Ovary (tissue), 9 donors: ENCODE measurements around the gene CCT3. TPM values are rescaled to one million over a fixed set of nuclear protein-coding genes. Genes with fewer than 3 reads are reported as not detected.
A peak's percentile ranks its signal among the peaks of the same experiment; 100 is the strongest.

Experiments used
- DNase-seq, 5 donors: peaks; one replicate each; pipeline ENCODE4 v3.0.0-alpha.2; 2019 to 2020
- H3K27ac ChIP-seq, 2 donors: fragments of 200-600 bp; one replicate each; pipeline versions ENCODE4 v1.5.1 to v1.8.0; 2019 to 2022
- H3K27me3 ChIP-seq: fragments of 200-600 bp; one replicate; pipeline ENCODE4 v1.8.0; 2022
- H3K36me3 ChIP-seq: fragments of 200-600 bp; sonication (generic); one replicate; pipeline ENCODE4 v1.5.1; 2019
- H3K4me1 ChIP-seq: one replicate; pipeline ENCODE4 v1.8.1; 2013; ENCODE audit warnings: mild to moderate bottlenecking, moderate library complexity; ENCODE audit not compliant: insufficient read depth
- H3K4me3 ChIP-seq: fragments of 200-600 bp; sonication (generic); one replicate; pipeline ENCODE4 v1.5.1; 2017
- H3K9me3 ChIP-seq, 2 donors: fragments of 200-600 bp in 1 of 2; sonication (generic) in 1 of 2; one replicate each; pipeline versions ENCODE4 v1.5.1 to v1.8.1; 2013 to 2019; ENCODE audit warnings: mild to moderate bottlenecking in 1 of 2, moderate library complexity in 1 of 2
- CTCF ChIP-seq, 3 donors: fragments of 450-650 bp in 2 of 3; fragments of 200-600 bp in 1 of 3; IDR thresholded peaks; one replicate each; pipeline versions ENCODE4 v1.5.1 to v1.8.0; 2016 to 2022; ENCODE audit warnings: antibody characterized with exemption in 3 of 3, mild to moderate bottlenecking in 1 of 3
- EP300 ChIP-seq: sonication (generic); formaldehyde crosslinking; IDR thresholded peaks from one replicate; pipeline ENCODE4 v1.6.1; 2017; ENCODE audit warnings: antibody characterized with exemption
- POLR2A ChIP-seq: fragments of 450-650 bp; IDR thresholded peaks from one replicate; pipeline ENCODE4 v1.6.1; 2017; ENCODE audit warnings: antibody characterized with exemption, mild to moderate bottlenecking, moderate library complexity
- WGBS, 3 donors: extraction: QIAGEN DNeasy Blood & Tissue Kit in 1 of 3; methylation state at CpG; one replicate each; pipeline versions ENCODE4 v1.1.5 to v1.1.7; 2013 to 2017; 5-methylcytosine and 5-hydroxymethylcytosine counted together
- intact Hi-C, 4 donors: fragments of 100-400 bp; cut with DNase I; formaldehyde crosslinking; loops; one replicate each; pipeline versions ENCODE4 v1.11.0 to v1.15.1; 2022 to 2023
- polyA plus RNA-seq, 2 donors: library from polyadenylated mRNA; stranded (reverse); fragments of 200-250 nt in 1 of 2; fragments of 350-450 nt in 1 of 2; fragmentation: Illumina TruSeq in 1 of 2; extraction: RNeasy Lipid Tissue Mini Kit (QIAGEN cat#74804) in 1 of 2; gene quantifications; one replicate each; pipeline ENCODE4 v1.2.3, GENCODE V29; 2013 to 2014
- total RNA-seq, 7 donors: library from RNA; depleted of rRNA in 2 of 7; stranded (reverse); fragments of >200 nt in 2 of 7; fragmentation: NEBNext Ultra II Directional in 3 of 7; extraction: Animal tissue kit (Norgen Biotek cat#: 25700) in 3 of 7; gene quantifications; one replicate each; pipeline versions ENCODE4 v1.1.0 to v1.2.4, GENCODE V29; 2016 to 2023
- donor health status: DM: no; HTN: no; CAD: no; lungs with moderate emphysema.
- donor health status: DM: no; HTN: no; CAD: no.
- donor health status: Bipolar disorder and iron deficiency.
- donor health status: DM: yes; HTN: yes; CAD: no.
- donor health status: DM: no; HTN: no; CAD: no.
- donor health status: DM: yes; HTN: yes; CAD: no.

The CCT3 gene
- total and polyA plus RNA-seq, 9 donors = 119 to 230 (median 175) TPM

- intact Hi-C loops = loop anchor here in 2 of 4 donors (10.0 kb wide), 2 partner anchors 65 to 225 kb away; partner anchors contain the start of gene GPATCH4 (in 1 of the 2)
- DNase-seq = no peak
Measured at GRCh38 chr1:156379420-156380165, 41.5 kb upstream of the CCT3 start.

GRCh38 chr1:156378557-156378956, 40.5 kb upstream of the CCT3 start:
- Histone ChIP-seq H3K4me1 (peaks cover 4% of the 10 kb centered on the region), H3K27ac (peak overlapping the region in 1 of 2 donors; percentile 13), H3K36me3 (no peaks in the 10 kb centered on the region), H3K27me3 (no peaks in the 10 kb centered on the region), H3K4me3 (no peak overlapping the region), H3K9me3 (no peaks in the 10 kb centered on the region)
- no peak for DNase-seq
- 62 to 66% (median 66%) methylated on average over 6 of the region's 6 CpGs for WGBS, 3 donors
- TF ChIP-seq POLR2A = no peak
- TF ChIP-seq CTCF (IDR thresholded peaks at IDR 0.05) = no peak
- no peak for TF ChIP-seq EP300
- intact Hi-C loops = no loop called here

More at GRCh38 chr1:156379420-156380165, 41.5 kb upstream of the CCT3 start:
- 52 to 76% (median 67%) methylated on average over 3 of the region's 3 CpGs for WGBS, 3 donors
- Histone ChIP-seq H3K27me3 (no peaks in the 10 kb centered on the region), H3K9me3 (no peaks in the 10 kb centered on the region), H3K4me1 (peaks cover 2% of the 10 kb centered on the region), H3K36me3 (no peaks in the 10 kb centered on the region), H3K27ac (no peak overlapping the region), H3K4me3 (no peak overlapping the region)
- no peak for TF ChIP-seq EP300
- TF ChIP-seq POLR2A = no peak
- TF ChIP-seq CTCF (IDR thresholded peaks at IDR 0.05) = no peak

- no peak for DNase-seq
- peaks cover 15% of the 10 kb centered on the region for H3K4me1 ChIP-seq
- no peaks in the 10 kb centered on the region for H3K27me3 ChIP-seq
- H3K36me3 ChIP-seq = no peaks in the 10 kb centered on the region
- peak overlapping the region in 1 of 2 donors; percentile 4 for H3K27ac ChIP-seq
- TF ChIP-seq CTCF (IDR thresholded peaks at IDR 0.05) (no peak), EP300 (no peak), POLR2A (no peak)
- no peak overlapping the region for H3K4me3 ChIP-seq
- intact Hi-C loops = no loop called here
- 86 to 91% (median 89%) methylated on average over 20 of the region's 20 CpGs for WGBS, 3 donors
- H3K9me3 ChIP-seq = no peaks in the 10 kb centered on the region
Measured at GRCh38 chr1:156376958-156377919, 39.1 kb upstream of the CCT3 start.

GRCh38 chr1:156376146-156376545, 38.1 kb upstream of the CCT3 start:
- intact Hi-C loops = no loop called here
- TF ChIP-seq EP300 (no peak), CTCF (IDR thresholded peaks at IDR 0.05) (no peak), POLR2A (no peak)
- WGBS, 3 donors = 92 to 96% (median 92%) methylated on average over 2 of the region's 2 CpGs
- Histone ChIP-seq H3K4me1 (peaks cover 24% of the 10 kb centered on the region), H3K9me3 (no peaks in the 10 kb centered on the region), H3K27ac (no peak overlapping the region), H3K4me3 (no peak overlapping the region), H3K27me3 (no peaks in the 10 kb centered on the region), H3K36me3 (no peaks in the 10 kb centered on the region)
- no peak for DNase-seq
